Keratinocyte (primary cell): ENCODE results near the gene TWF2. TPM values are rescaled to one million over a fixed set of nuclear protein-coding genes. Genes with fewer than 3 reads are reported as not detected.

ENCODE experiments used
- DNase-seq: peaks from one replicate; pipeline ENCODE4 v3.0.0-alpha.2; 2011; ENCODE audit warnings: low read depth, missing footprints, low spot score
- FAIRE-seq: peaks from 2 replicates; lab custom pipeline; 2011; peaks lifted over from hg19 to GRCh38; lab: Jason Lieb, UNC
- H2AFZ ChIP-seq: 2 replicates; pipeline ENCODE4 v1.6.0; 2012; ENCODE audit warnings: low read length, control low read depth, inconsistent platforms; ENCODE audit not compliant: control insufficient read depth
- H3K27ac ChIP-seq: 2 replicates; pipeline ENCODE4 v1.5.1; 2011; ENCODE audit warnings: low read length; ENCODE audit not compliant: control insufficient read depth, insufficient read depth
- H3K27me3 ChIP-seq: 3 replicates; pipeline ENCODE4 v1.6.0; 2011; ENCODE audit warnings: low read length; ENCODE audit not compliant: control insufficient read depth, insufficient read depth; ENCODE audit errors: extremely low read depth
- H3K36me3 ChIP-seq, 2 experiments: 2 replicates in 1 of 2; 3 replicates in 1 of 2; pipeline ENCODE4 v1.5.1; 2011; ENCODE audit warnings: low read length in 2 of 2, mild to moderate bottlenecking in 1 of 2; ENCODE audit not compliant: control insufficient read depth in 2 of 2, insufficient read depth in 2 of 2; ENCODE audit errors: extremely low read depth in 1 of 2
- H3K4me1 ChIP-seq: 3 replicates; pipeline ENCODE4 v1.5.1; 2011; ENCODE audit warnings: low read length; ENCODE audit not compliant: control insufficient read depth, insufficient read depth; ENCODE audit errors: extremely low read depth
- H3K4me2 ChIP-seq: 3 replicates; pipeline ENCODE4 v1.6.0; 2011; ENCODE audit warnings: low read depth, low read length; ENCODE audit not compliant: control insufficient read depth, insufficient read depth; ENCODE audit errors: extremely low read depth
- H3K4me3 ChIP-seq, 3 experiments: fragments of 200-600 bp in 1 of 3; sonication (generic) in 1 of 3; 2 replicates in 2 of 3; 3 replicates in 1 of 3; pipeline ENCODE4 v1.5.1; 2011 to 2016; ENCODE audit warnings: low read length in 3 of 3, mild to moderate bottlenecking in 3 of 3, control low read depth in 2 of 3, inconsistent platforms in 1 of 3, low read depth in 1 of 3, mixed read lengths in 1 of 3, mixed run types in 1 of 3, moderate library complexity in 1 of 3; ENCODE audit not compliant: control insufficient read depth in 2 of 3, insufficient read depth in 2 of 3; ENCODE audit errors: extremely low read depth in 1 of 3
- H3K79me2 ChIP-seq: 2 replicates; pipeline ENCODE4 v1.6.0; 2012; ENCODE audit warnings: low read length; ENCODE audit not compliant: control insufficient read depth, insufficient read depth
- H3K9ac ChIP-seq: 3 replicates; pipeline ENCODE4 v1.6.0; 2011; ENCODE audit warnings: low read length; ENCODE audit not compliant: control insufficient read depth, insufficient read depth; ENCODE audit errors: extremely low read depth
- H3K9me1 ChIP-seq: 3 replicates; pipeline ENCODE4 v1.6.0; 2011; ENCODE audit warnings: low read length; ENCODE audit not compliant: control insufficient read depth, insufficient read depth; ENCODE audit errors: extremely low read depth
- H3K9me3 ChIP-seq: 2 replicates; pipeline ENCODE4 v1.5.1; 2012; ENCODE audit warnings: low read depth, low read length; ENCODE audit not compliant: control insufficient read depth
- H4K20me1 ChIP-seq: 3 replicates; pipeline ENCODE4 v1.6.0; 2011; ENCODE audit warnings: low read length; ENCODE audit not compliant: control insufficient read depth, insufficient read depth; ENCODE audit errors: extremely low read depth
- EZH2 ChIP-seq: IDR thresholded peaks from one replicate; pipeline ENCODE4 v1.6.1; 2012; ENCODE audit warnings: inconsistent platforms, mild to moderate bottlenecking, low read length, moderate library complexity
- dilution Hi-C: fragments of 300-500 bp; cut with MboI; formaldehyde crosslinking; loops from one replicate; pipeline ENCODE4 v1.7.0; 2020; ENCODE audit warnings: low sequenced_read_pairs; ENCODE audit not compliant: extremely low pct_ligation_motif_present
- polyA plus RNA-seq, 5 experiments: library from polyadenylated mRNA; depleted of rRNA in 3 of 5; stranded (reverse) in 3 of 5; stranded (forward) in 1 of 5; unstranded in 1 of 5; fragments of >200 nt; gene quantifications; 1 replicate in 1 of 5; 2 replicates in 3 of 5; 3 replicates in 1 of 5; pipeline versions ENCODE4 v1.2.1 to v1.2.3, GENCODE V29; 2011 to 2012; ENCODE audit warnings: missing spikeins in 2 of 5, low read depth in 1 of 5, low replicate concordance in 1 of 5
- TF ChIP-seq, protein P1 (sequence below), 3 experiments: IDR thresholded peaks in 1 of 3; conservative IDR thresholded peaks in 1 of 3; optimal IDR thresholded peaks in 1 of 3; 2 replicates in 2 of 3; 3 replicates in 1 of 3; pipeline versions ENCODE3 to v1.5.1; 2011; ENCODE audit warnings: low read length in 3 of 3, mild to moderate bottlenecking in 3 of 3, moderate library complexity in 2 of 3, control low read depth in 1 of 3, inconsistent platforms in 1 of 3; ENCODE audit not compliant: insufficient read depth in 2 of 3; ENCODE audit errors: extremely low read depth in 1 of 3

Gene TWF2
- polyA plus RNA-seq, 1 donor (not counting 4 experiments of a cell fraction or from before 2014, with no cell fraction given), result 70.4 TPM

DNA sequence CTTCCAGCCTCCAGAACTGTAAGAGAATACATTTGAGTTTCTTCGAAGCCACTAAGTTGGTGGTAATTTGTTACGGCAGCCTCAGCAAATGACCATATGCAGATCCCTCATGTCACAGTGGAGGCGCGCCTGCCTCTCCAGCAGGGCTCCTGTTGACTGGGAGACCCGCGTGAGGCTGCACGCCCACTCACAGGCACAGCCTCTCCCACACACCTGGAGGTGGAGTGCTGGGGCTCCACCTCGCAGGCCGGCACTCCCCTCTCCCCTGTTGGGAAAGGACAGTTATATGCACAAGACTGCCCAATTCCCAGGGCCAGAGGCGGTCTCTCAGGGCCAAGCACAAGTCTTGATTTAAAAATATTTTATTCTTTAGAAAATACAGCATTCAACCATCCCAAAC lies 10.7 kb downstream of the TWF2 start:
- Histone ChIP-seq H3K9me3 (no peaks in the 10 kb centered on the region), H3K9me1 (no peaks in the 10 kb centered on the region), H2AFZ (no peak overlapping the region), H3K4me1 (no peaks in the 10 kb centered on the region), H3K36me3 (peaks cover 33 to 36% of the 10 kb centered on the region in 2 experiments), H3K4me3 (no peak overlapping the region), H3K27ac (no peak overlapping the region), H4K20me1 (peaks cover 3% of the 10 kb centered on the region), H3K27me3 (no peaks in the 10 kb centered on the region), H3K79me2 (peaks cover 14% of the 10 kb centered on the region), H3K9ac (no peak overlapping the region), H3K4me2 (no peak overlapping the region)
- DNase-seq (no peak), FAIRE-seq (no peak)
- TF ChIP-seq, protein P1, sequence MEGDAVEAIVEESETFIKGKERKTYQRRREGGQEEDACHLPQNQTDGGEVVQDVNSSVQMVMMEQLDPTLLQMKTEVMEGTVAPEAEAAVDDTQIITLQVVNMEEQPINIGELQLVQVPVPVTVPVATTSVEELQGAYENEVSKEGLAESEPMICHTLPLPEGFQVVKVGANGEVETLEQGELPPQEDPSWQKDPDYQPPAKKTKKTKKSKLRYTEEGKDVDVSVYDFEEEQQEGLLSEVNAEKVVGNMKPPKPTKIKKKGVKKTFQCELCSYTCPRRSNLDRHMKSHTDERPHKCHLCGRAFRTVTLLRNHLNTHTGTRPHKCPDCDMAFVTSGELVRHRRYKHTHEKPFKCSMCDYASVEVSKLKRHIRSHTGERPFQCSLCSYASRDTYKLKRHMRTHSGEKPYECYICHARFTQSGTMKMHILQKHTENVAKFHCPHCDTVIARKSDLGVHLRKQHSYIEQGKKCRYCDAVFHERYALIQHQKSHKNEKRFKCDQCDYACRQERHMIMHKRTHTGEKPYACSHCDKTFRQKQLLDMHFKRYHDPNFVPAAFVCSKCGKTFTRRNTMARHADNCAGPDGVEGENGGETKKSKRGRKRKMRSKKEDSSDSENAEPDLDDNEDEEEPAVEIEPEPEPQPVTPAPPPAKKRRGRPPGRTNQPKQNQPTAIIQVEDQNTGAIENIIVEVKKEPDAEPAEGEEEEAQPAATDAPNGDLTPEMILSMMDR (optimal IDR thresholded peaks at IDR 0.05 in 1 of 3, IDR thresholded peaks at IDR 0.05 in 1 of 3, conservative IDR thresholded peaks at IDR 0.05 in 1 of 3; ENCODE audit: extremely low read depth in 1 of 3, insufficient read depth in 2 of 3, low read length in 3 of 3), result no peak
- no peak for TF ChIP-seq EZH2
- dilution Hi-C loops, result no loop called here

GRCh38 chr3:52227766-52228165 lies 11.2 kb downstream of the TWF2 start:
- Histone ChIP-seq H3K4me3 (no peak overlapping the region), H3K9me3 (no peaks in the 10 kb centered on the region), H3K9ac (no peak overlapping the region), H3K4me2 (no peak overlapping the region), H4K20me1 (no peaks in the 10 kb centered on the region), H3K9me1 (peaks cover 2% of the 10 kb centered on the region), H3K27me3 (no peaks in the 10 kb centered on the region), H3K27ac (no peak overlapping the region), H3K4me1 (no peaks in the 10 kb centered on the region), H2AFZ (no peak overlapping the region), H3K79me2 (peaks cover 10% of the 10 kb centered on the region), H3K36me3 (peaks cover 33 to 36% of the 10 kb centered on the region in 2 experiments)
- TF ChIP-seq, protein P1 (optimal IDR thresholded peaks at IDR 0.05 in 1 of 3, IDR thresholded peaks at IDR 0.05 in 1 of 3, conservative IDR thresholded peaks at IDR 0.05 in 1 of 3; ENCODE audit: extremely low read depth in 1 of 3, insufficient read depth in 2 of 3, low read length in 3 of 3), result no peak
- no peak for TF ChIP-seq EZH2
- dilution Hi-C loops, result no loop called here
- FAIRE-seq, result no peak
- no peak for DNase-seq
